Right lobe of liver (tissue), 4 donors: ENCODE measurements around the gene RPL35A.

Experiments
- POLR2A ChIP-seq: fragments of 450-650 bp; IDR thresholded peaks from one replicate; pipeline ENCODE4 v1.6.1; 2017; ENCODE audit warnings: antibody characterized with exemption, mild to moderate bottlenecking
- TF ChIP-seq, protein P1 (sequence below), 4 donors: fragments of 200-600 bp in 3 of 4; fragments of 450-650 bp in 1 of 4; IDR thresholded peaks; one replicate each; pipeline versions ENCODE4 v1.5.1 to v1.8.0; 2016 to 2022; ENCODE audit warnings: antibody characterized with exemption in 4 of 4, mild to moderate bottlenecking in 2 of 4
- donor health status: DM: no; HTN: no; CAD: no.
- donor health status: DM: no; HTN: no; CAD: no.
- donor health status: DM: no; HTN: yes; CAD: no.

DNA sequence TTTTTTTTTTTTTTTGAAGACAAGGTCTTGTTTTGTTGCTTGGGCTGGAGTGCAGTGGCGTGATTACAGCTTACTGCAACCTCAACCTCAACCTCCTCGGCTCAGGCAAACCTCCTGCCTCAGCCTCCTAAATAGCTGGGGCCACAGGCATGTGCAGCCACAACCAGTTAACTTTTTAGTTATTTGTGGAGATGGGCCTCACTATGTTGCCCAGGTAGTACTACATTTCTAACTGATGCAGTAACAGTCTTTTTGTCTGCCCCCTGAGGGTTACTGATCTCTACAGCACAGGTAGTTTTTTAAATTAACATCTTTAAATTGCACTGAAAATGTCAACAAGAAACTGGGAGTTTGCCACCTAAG lies 6.6 kb downstream of the RPL35A start:
- TF ChIP-seq POLR2A = no peak
- TF ChIP-seq, protein P1, sequence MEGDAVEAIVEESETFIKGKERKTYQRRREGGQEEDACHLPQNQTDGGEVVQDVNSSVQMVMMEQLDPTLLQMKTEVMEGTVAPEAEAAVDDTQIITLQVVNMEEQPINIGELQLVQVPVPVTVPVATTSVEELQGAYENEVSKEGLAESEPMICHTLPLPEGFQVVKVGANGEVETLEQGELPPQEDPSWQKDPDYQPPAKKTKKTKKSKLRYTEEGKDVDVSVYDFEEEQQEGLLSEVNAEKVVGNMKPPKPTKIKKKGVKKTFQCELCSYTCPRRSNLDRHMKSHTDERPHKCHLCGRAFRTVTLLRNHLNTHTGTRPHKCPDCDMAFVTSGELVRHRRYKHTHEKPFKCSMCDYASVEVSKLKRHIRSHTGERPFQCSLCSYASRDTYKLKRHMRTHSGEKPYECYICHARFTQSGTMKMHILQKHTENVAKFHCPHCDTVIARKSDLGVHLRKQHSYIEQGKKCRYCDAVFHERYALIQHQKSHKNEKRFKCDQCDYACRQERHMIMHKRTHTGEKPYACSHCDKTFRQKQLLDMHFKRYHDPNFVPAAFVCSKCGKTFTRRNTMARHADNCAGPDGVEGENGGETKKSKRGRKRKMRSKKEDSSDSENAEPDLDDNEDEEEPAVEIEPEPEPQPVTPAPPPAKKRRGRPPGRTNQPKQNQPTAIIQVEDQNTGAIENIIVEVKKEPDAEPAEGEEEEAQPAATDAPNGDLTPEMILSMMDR (IDR thresholded peaks at IDR 0.05) = no peak
